Hindlimb muscle (tissue), 1 donor: ENCODE results near the gene HTT. TPM values are rescaled to one million over a fixed set of nuclear protein-coding genes. Genes with fewer than 3 reads are reported as not detected.

Experiments used
- DNase-seq: peaks from one replicate; pipeline ENCODE4 v3.0.0-alpha.2; 2013
- polyA plus RNA-seq: library from polyadenylated mRNA; unstranded; fragments of 120-200 nt; gene quantifications from one replicate; pipeline ENCODE4 v1.2.1, GENCODE V29; 2013; ENCODE audit not compliant: insufficient read length

HTT gene
- polyA plus RNA-seq, 1 donor = 32.0 TPM

DNA sequence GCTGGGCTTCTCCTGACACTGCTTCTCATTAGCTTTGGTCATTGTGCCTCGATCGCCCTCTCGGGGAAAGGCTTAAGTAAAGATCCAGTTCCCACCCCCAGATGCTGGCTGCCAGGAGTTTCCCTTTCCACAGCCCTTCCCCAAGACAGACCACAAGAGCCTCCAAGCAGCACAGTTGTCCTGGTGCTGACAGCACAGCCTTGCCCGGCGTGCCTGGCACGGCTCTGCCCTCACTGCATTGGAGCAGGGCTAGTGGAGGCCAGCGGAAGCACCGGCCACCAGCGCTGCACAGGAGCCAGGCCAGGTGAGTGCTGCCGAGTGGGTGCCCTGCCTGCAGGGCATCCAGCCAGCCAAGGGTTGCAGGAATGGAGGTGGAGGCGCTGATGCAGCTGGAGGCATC, 164.8 kb downstream of the HTT start:
- DNase-seq = no peak

- DNase-seq = no peak
These were observed 165.8 kb downstream of the HTT start for GRCh38 chr4:3239998-3240920.

- DNase-seq = no peak
These were observed 166.5 kb downstream of the HTT start for GRCh38 chr4:3240936-3241522.

DNA sequence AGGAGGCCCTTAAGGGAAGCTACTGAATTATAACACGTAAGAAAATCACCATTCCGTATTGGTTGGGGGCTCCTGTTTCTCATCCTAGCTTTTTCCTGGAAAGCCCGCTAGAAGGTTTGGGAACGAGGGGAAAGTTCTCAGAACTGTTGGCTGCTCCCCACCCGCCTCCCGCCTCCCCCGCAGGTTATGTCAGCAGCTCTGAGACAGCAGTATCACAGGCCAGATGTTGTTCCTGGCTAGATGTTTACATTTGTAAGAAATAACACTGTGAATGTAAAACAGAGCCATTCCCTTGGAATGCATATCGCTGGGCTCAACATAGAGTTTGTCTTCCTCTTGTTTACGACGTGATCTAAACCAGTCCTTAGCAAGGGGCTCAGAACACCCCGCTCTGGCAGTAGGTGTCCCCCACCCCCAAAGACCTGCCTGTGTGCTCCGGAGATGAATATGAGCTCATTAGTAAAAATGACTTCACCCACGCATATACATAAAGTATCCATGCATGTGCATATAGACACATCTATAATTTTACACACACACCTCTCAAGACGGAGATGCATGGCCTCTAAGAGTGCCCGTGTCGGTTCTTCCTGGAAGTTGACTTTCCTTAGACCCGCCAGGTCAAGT, 167.5 kb downstream of the HTT start:
- peak; percentile 90 for DNase-seq

DNA sequence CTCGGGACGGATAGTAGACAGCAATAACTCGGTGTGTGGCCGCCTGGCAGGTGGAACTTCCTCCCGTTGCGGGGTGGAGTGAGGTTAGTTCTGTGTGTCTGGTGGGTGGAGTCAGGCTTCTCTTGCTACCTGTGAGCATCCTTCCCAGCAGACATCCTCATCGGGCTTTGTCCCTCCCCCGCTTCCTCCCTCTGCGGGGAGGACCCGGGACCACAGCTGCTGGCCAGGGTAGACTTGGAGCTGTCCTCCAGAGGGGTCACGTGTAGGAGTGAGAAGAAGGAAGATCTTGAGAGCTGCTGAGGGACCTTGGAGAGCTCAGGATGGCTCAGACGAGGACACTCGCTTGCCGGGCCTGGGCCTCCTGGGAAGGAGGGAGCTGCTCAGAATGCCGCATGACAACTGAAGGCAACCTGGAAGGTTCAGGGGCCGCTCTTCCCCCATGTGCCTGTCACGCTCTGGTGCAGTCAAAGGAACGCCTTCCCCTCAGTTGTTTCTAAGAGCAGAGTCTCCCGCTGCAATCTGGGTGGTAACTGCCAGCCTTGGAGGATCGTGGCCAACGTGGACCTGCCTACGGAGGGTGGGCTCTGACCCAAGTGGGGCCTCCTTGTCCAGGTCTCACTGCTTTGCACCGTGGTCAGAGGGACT, 168.8 kb downstream of the HTT start:
- no peak for DNase-seq

DNA sequence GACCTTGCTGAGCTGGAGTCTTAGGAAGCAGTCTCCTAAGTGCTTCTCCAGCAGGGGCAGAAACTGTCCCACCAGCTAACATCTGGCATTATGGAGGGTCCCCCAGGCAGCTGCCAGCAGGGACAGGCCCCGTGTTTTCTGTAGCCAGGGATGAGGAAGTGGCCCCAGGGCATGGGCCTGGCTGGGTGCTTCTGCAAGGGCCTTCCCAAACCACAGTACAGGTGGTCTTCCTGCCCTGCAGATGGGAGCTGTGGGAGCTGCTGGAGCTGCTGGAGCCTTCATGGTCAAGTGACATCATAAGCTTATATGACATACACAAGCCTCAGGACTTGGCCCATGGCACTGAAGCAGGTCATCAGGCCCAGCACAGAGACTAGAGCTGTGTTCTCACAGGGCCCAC, 169.5 kb downstream of the HTT start:
- no peak for DNase-seq

GRCh38 chr4:3244747-3245146, 170.3 kb downstream of the HTT start:
- no peak for DNase-seq

- DNase-seq = no peak
These were observed 171.2 kb downstream of the HTT start for GRCh38 chr4:3245676-3246075.

- DNase-seq = no peak
These were observed 172.2 kb downstream of the HTT start for GRCh38 chr4:3246458-3247398.

DNA sequence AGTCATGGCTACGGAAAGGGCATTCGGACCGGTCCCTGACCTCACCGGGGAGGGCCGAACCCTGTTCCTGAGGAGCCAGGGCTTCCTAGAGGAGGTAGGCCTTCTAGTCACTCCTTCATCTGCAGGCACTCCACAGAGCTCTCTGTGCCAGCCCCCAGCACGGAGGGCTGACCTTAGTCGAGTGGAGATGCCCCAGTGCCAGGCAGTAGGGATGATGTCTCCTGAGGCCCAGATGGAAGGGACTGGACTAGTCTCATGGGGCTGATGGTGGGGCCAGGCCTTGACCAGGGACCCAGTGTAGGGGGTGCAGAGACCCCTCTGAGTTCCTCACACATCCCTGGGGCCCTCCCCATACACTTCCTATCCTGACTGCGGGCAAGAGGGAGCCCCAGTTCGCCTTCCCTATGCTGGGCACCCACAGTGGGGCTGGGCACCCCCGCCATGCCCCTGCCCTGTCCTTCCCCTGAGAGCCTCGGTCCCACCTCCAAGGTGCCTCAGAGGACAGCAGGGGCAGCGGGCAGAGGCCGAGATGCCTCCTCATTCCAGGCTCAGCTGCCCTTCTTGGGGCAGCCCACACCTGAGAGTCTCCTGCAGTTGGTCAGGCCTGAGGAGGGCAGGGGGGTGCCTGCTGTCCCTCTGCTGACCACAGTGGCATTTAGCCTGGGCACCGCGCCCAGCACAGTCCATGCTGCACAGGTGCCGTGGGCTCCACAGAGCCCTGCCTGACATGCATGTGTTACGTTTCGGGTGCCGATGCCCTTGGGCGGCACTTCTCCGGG, 173.1 kb downstream of the HTT start:
- DNase-seq = no peak

DNA sequence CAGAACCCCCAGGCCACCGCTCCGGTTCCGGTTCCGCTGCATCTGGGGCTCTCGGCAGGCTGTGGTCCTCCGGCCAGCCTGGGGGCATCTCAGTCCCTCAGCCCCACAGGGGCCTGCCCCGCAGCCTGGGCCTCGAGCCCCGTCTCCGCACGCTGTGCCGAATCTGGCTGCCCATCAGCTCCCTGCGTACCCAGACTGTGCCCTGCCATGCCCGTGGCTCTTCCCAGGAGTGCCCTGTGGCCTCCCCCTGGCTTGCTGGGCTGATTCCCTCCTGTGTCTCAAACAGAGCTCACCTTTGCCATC, 173.6 kb downstream of the HTT start:
- no peak for DNase-seq

- peak; percentile 49 for DNase-seq
These were observed 174.6 kb downstream of the HTT start, which contains the start of gene MSANTD1 for GRCh38 chr4:3248811-3249661. MSANTD1 (plus strand) TSS chr4:3249159; CDS start chr4:3249223, 64 bp downstream.

DNA sequence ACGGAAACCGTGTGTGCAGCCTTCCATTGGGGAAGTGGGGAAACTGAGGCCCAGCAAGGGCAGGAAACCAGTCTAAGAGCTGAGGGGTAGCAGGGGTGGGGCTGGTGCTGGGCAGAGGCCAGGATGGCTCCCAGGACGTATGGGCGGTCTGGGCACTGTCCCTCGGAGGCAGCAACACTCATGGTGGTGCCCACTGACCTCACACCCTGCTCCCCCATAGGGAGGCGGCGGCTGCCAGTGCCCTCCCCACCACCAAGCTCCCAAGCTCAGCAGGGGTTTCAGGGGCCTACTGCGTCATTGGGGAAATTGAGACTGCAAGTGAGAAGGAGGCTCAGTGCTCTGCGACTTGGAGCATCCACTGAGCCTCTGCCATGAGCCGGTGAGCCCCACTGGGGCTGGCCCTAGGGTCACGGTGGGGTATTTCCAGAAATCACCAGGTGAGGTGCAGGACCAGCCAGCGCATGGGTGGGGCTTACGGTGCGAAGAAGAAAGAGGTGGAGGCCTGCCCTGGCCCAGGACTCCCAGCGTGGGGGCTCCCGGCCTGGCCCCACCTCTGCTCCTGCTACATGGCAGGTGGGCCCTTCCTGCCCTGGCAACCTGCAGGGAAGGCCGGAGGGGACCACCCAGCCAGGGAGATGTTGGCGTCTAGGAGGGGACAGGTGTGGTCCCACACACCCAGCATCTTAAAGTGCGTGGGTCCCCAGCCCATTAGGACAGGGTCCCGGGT, 175.4 kb downstream of the HTT start:
- DNase-seq = no peak

DNA sequence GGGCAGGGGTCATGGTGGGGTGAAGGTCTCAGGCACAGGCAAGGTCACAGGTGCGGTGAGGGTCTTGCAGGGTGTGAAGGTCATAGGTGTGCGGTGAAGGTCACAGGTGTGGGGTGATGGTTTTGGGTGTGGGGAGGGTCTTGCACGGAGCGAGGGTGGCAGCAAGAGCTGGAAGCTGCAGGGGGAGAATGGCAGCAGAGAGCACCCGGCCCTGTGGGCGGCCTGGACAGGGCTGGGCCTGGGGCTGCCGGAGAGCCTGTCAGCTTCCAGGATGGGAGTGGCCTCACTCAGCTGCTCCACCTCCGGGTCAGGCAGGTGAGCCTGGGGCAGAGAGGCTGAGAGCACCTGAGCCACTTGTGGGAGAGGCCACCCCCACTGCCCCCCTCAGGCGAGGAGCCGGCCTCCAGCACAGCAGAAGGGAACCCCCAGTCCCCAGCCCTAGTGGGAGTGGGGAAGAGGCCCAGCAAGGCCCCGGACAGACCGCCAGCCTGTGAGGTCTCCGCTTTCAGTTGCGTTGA, 176.0 kb downstream of the HTT start:
- no peak for DNase-seq

- no peak for DNase-seq
These were observed 176.6 kb downstream of the HTT start for GRCh38 chr4:3250956-3251690.

GRCh38 chr4:3251691-3252479, 177.4 kb downstream of the HTT start:
- DNase-seq = no peak

- no peak for DNase-seq
These were observed 178.0 kb downstream of the HTT start for GRCh38 chr4:3252480-3252828.
